Suppressor macrophage treated with lipopolysaccharide for 1 hour (primary cell): ENCODE data around the gene PCSK2.

Source experiments
- DNase-seq, 3 donors: peaks; one replicate each; pipeline ENCODE4 v3.0.0-alpha.2; 2020 to 2022

The PCSK2 gene

GRCh38 chr20:17488916-17489600 is 262.2 kb downstream of the PCSK2 start:
- no peak for DNase-seq

GRCh38 chr20:17490501-17490900 is 263.7 kb downstream of the PCSK2 start:
- DNase-seq = no peak

- DNase-seq = no peak
Observed at GRCh38 chr20:17491041-17491440, 264.2 kb downstream of the PCSK2 start.

GRCh38 chr20:17491488-17491887 is 264.6 kb downstream of the PCSK2 start:
- no peak for DNase-seq

- DNase-seq = no peak
Observed at GRCh38 chr20:17493173-17493572, 266.3 kb downstream of the PCSK2 start.

- no peak for DNase-seq
Observed at GRCh38 chr20:17494201-17494600, 267.4 kb downstream of the PCSK2 start.

GRCh38 chr20:17495826-17496225 is 269.0 kb downstream of the PCSK2 start:
- no peak for DNase-seq

- DNase-seq = no peak
Observed at GRCh38 chr20:17497821-17498580, 271.2 kb downstream of the PCSK2 start.

GRCh38 chr20:17498641-17499040 is 271.8 kb downstream of the PCSK2 start:
- no peak for DNase-seq

- no peak for DNase-seq
Observed at GRCh38 chr20:17499041-17499440, 272.2 kb downstream of the PCSK2 start.

GRCh38 chr20:17500271-17500670 is 273.4 kb downstream of the PCSK2 start:
- no peak for DNase-seq

GRCh38 chr20:17500826-17501225 is 274.0 kb downstream of the PCSK2 start:
- no peak for DNase-seq

GRCh38 chr20:17501701-17502100 is 274.9 kb downstream of the PCSK2 start:
- DNase-seq = no peak

GRCh38 chr20:17502105-17502504 is 275.3 kb downstream of the PCSK2 start:
- no peak for DNase-seq

GRCh38 chr20:17503301-17504065 is 276.6 kb downstream of the PCSK2 start:
- DNase-seq = no peak

- peak in 1 of 3 donors; percentile 5 for DNase-seq
Observed at GRCh38 chr20:17504066-17504897, 277.4 kb downstream of the PCSK2 start.

GRCh38 chr20:17504898-17505635 is 278.2 kb downstream of the PCSK2 start:
- DNase-seq = peak; percentile 75 to 90 (median 84)

GRCh38 chr20:17505636-17506517 is 279.0 kb downstream of the PCSK2 start:
- DNase-seq = peak; percentile 76 to 81 (median 81)

- no peak for DNase-seq
Observed at GRCh38 chr20:17507032-17507431, 280.2 kb downstream of the PCSK2 start.

GRCh38 chr20:17507531-17507930 is 280.7 kb downstream of the PCSK2 start:
- DNase-seq = no peak

- no peak for DNase-seq
Observed at GRCh38 chr20:17508756-17509155, 281.9 kb downstream of the PCSK2 start.
